ENCODE results near the gene DNAH14.
"Not testable (repeated sequence)": the region's sequence is repeated elsewhere in the genome, so short reads cannot be mapped to it uniquely, and the experiment has no call there.

Gene DNAH14

GRCh38 chr1:225380691-225381090 lies 451.2 kb downstream of the DNAH14 start:
- no peak for TF ChIP-seq CTCF (IDR thresholded peaks at IDR 0.05; ENCODE audit: borderline replicate concordance, insufficient read depth, low read depth, low read length)
- no peak overlapping the region for H3K4me3 ChIP-seq (ENCODE audit: low read depth, low read length)

- not testable (repeated sequence) for H3K4me3 ChIP-seq (ENCODE audit: low read depth, low read length)
Measured at GRCh38 chr1:225386860-225387259, 457.4 kb downstream of the DNAH14 start.

GRCh38 chr1:225388372-225388771 lies 458.9 kb downstream of the DNAH14 start:
- H3K4me3 ChIP-seq (ENCODE audit: low read depth, low read length) = no peak overlapping the region
- TF ChIP-seq CTCF (IDR thresholded peaks at IDR 0.05; ENCODE audit: borderline replicate concordance, insufficient read depth, low read depth, low read length) = no peak

GRCh38 chr1:225389843-225390242 lies 460.4 kb downstream of the DNAH14 start:
- TF ChIP-seq CTCF (IDR thresholded peaks at IDR 0.05; ENCODE audit: borderline replicate concordance, insufficient read depth, low read depth, low read length) = no peak
- no peak overlapping the region for H3K4me3 ChIP-seq (ENCODE audit: low read depth, low read length)

GRCh38 chr1:225396357-225396756 lies 466.9 kb downstream of the DNAH14 start:
- TF ChIP-seq CTCF (IDR thresholded peaks at IDR 0.05; ENCODE audit: borderline replicate concordance, insufficient read depth, low read depth, low read length) = no peak
- no peak overlapping the region for H3K4me3 ChIP-seq (ENCODE audit: low read depth, low read length)

GRCh38 chr1:225400968-225401367 lies 471.5 kb downstream of the DNAH14 start:
- TF ChIP-seq CTCF (IDR thresholded peaks at IDR 0.05; ENCODE audit: borderline replicate concordance, insufficient read depth, low read depth, low read length) = no peak
- no peak overlapping the region for H3K4me3 ChIP-seq (ENCODE audit: low read depth, low read length)

DNA sequence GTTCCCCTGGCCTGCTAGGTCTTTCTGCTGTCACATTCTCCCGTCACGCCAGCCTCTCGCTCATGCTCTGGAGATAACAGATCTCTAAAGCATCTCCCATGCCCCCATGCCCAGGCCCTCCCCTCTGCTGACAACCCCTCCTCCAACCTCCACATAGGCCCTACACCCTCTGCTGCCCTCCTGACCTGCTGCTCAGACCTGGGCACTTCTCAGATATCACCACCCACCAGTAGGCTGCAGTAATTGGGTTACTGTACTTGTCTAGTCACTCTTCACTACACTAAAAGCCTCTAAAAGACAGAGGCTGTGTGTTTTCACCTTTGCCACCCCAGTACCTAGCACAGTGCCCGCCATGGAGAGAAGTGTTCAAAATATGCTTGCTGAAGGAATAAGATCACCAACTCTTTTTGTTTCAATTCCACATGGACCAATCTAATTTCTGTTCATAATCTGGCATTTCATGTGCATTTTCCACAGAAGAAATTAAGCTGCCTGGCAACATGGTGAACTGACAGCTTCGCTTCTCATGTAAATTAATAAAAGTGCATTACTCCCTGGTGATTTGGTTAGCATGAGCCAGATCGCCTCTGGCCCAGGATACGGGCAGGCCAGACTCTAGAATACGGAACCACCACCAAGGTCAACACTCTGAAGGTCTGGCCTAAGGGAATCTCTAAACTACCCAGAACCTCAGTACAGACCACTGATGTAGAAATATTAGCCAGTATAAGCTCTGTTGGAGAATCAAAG lies 477.7 kb downstream of the DNAH14 start:
- H3K4me3 ChIP-seq (ENCODE audit: low read depth, low read length) = no peak overlapping the region
- no peak for TF ChIP-seq CTCF (IDR thresholded peaks at IDR 0.05; ENCODE audit: borderline replicate concordance, insufficient read depth, low read depth, low read length)
